Left ventricle myocardium inferior (tissue), 1 donor: ENCODE measurements around the gene PDE4B. TPM values are rescaled to one million over a fixed set of nuclear protein-coding genes. Genes with fewer than 3 reads are reported as not detected.
"Not testable (repeated sequence)": the region's sequence is repeated elsewhere in the genome, so short reads cannot be mapped to it uniquely, and the experiment has no call there.

Experiments used
- DNase-seq: peaks from one replicate; pipeline ENCODE4 v3.0.0-alpha.2; 2020
- H3K27ac ChIP-seq: fragments of 200-600 bp; replicated peaks from 2 replicates; pipeline ENCODE4 v1.8.0; 2021
- H3K27me3 ChIP-seq: fragments of 200-600 bp; 2 replicates; pipeline ENCODE4 v1.8.0; 2021; ENCODE audit warnings: low read depth
- H3K36me3 ChIP-seq: fragments of 200-600 bp; 2 replicates; pipeline ENCODE4 v1.8.0; 2021
- H3K4me1 ChIP-seq: fragments of 200-600 bp; 2 replicates; pipeline ENCODE4 v1.8.0; 2021
- H3K4me3 ChIP-seq: fragments of 200-600 bp; 2 replicates; pipeline ENCODE4 v1.8.0; 2021; ENCODE audit warnings: mild to moderate bottlenecking, moderate library complexity
- H3K9me3 ChIP-seq: fragments of 200-600 bp; replicated peaks from 2 replicates; pipeline ENCODE4 v1.8.0; 2021
- intact Hi-C: fragments of 100-400 bp; cut with micrococcal nuclease; formaldehyde crosslinking; loops from one replicate; pipeline ENCODE4 v1.11.0; 2022
- total RNA-seq: library from RNA; stranded (reverse); fragmentation: NEBNext Ultra II Directional; extraction: Animal tissue kit (Norgen Biotek cat#: 25700); gene quantifications from one replicate; pipeline ENCODE4 v1.2.1, GENCODE V29; 2021
- TF ChIP-seq, protein P1 (sequence below): fragments of 200-600 bp; IDR thresholded peaks from 2 replicates; pipeline ENCODE4 v1.8.0; 2021; ENCODE audit warnings: antibody characterized with exemption, mild to moderate bottlenecking, borderline replicate concordance
- donor health status: DM: no; HTN: yes; CAD: no; lungs with severe emphysema.

PDE4B gene
- total RNA-seq, 1 donor from 2014 or later = 3.5 TPM

DNA sequence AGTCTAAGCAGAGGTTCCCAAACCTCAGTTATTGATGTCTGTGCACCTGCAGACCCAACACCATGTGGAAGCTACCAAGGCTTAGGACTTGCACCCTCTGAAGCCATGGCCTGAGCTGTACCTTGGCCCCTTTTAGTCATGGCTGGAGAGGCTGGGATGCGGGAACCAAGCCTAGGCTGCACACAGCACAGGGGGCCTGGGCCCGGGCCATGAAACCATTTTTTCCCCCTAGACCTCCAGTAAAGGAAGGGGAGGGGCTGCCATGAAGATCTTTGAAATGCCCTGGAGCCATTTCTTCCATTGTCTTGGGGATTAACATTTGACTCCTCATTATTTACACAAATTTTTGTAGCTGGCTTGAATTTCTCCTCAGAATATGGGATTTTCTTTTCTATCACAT, 265.9 kb downstream of the PDE4B start:
- TF ChIP-seq, protein P1, sequence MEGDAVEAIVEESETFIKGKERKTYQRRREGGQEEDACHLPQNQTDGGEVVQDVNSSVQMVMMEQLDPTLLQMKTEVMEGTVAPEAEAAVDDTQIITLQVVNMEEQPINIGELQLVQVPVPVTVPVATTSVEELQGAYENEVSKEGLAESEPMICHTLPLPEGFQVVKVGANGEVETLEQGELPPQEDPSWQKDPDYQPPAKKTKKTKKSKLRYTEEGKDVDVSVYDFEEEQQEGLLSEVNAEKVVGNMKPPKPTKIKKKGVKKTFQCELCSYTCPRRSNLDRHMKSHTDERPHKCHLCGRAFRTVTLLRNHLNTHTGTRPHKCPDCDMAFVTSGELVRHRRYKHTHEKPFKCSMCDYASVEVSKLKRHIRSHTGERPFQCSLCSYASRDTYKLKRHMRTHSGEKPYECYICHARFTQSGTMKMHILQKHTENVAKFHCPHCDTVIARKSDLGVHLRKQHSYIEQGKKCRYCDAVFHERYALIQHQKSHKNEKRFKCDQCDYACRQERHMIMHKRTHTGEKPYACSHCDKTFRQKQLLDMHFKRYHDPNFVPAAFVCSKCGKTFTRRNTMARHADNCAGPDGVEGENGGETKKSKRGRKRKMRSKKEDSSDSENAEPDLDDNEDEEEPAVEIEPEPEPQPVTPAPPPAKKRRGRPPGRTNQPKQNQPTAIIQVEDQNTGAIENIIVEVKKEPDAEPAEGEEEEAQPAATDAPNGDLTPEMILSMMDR = no peak
- H3K9me3 ChIP-seq = no peaks in the 10 kb centered on the region
- no peaks in the 10 kb centered on the region for H3K4me1 ChIP-seq
- intact Hi-C loops = no loop called here
- H3K36me3 ChIP-seq = no peaks in the 10 kb centered on the region
- no peak for DNase-seq
- H3K4me3 ChIP-seq = no peak overlapping the region
- H3K27ac ChIP-seq = no peak overlapping the region
- H3K27me3 ChIP-seq = peaks cover 5% of the 10 kb centered on the region

DNA sequence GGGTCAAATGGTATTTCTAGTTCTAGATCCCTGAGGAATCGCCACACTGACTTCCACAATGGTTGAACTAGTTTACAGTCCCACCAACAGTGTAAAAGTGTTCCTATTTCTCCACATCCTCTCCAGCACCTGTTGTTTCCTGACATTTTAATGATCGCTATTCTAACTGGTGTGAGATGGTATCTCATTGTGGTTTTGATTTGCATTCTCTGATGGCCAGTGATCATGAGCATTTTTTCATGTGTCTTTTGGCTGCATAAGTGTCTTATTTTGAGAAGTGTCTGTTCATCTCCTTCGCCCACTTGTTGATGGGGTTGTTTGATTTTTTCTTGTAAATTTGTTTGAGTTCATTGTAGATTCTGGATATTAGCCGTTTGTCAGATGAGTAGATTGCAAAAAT, 274.5 kb downstream of the PDE4B start:
- H3K9me3 ChIP-seq, DNase-seq, intact Hi-C loops, H3K36me3 ChIP-seq, H3K27me3 ChIP-seq, H3K4me3 ChIP-seq, H3K27ac ChIP-seq, H3K4me1 ChIP-seq: not testable (repeated sequence)

DNA sequence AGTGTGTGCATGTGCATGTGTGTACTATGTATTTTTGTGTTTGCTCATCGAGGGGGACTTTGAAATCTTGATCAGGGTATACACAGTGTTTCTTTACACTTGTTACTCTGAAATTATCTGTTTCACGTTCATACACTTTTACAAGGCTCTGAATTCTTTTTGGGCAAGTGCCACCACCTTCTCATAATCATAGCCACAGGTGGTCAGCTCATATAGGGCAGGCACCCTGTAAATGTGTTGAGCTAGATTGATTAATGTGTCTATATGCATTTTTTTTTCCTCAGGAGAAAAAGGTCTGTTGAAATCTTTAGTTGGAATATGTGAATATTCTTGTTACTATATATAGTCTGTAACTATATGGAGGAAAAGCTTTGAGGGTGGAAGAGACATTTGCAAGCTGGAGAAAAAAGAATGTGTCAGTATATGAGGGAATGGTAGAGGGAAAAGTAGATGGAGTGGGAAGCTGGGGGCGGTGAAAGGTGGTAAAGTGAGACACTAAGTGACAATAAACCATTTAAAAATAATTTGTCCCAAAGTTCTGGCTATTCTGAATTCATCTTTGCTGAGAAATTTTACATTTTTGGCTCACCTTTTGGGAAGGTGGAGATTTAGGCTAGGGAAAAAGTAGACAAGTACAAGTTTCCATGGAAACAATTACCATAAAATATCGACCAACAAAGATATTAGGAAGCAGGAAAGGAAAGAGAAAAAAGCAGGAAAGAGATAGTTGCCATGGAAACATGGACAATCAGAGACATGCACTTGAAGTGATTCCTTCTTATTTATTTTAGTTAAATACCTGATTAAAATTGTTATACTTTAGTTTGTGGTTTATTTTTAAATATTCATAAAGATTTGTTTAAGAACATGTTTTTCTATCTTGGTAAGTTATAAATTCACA, 277.5 kb downstream of the PDE4B start:
- Histone ChIP-seq H3K4me1 (no peaks in the 10 kb centered on the region), H3K9me3 (no peaks in the 10 kb centered on the region), H3K27ac (no peak overlapping the region), H3K27me3 (no peaks in the 10 kb centered on the region), H3K36me3 (no peaks in the 10 kb centered on the region), H3K4me3 (no peak overlapping the region)
- intact Hi-C loops = no loop called here
- TF ChIP-seq, protein P1 = no peak
- DNase-seq = no peak

DNA sequence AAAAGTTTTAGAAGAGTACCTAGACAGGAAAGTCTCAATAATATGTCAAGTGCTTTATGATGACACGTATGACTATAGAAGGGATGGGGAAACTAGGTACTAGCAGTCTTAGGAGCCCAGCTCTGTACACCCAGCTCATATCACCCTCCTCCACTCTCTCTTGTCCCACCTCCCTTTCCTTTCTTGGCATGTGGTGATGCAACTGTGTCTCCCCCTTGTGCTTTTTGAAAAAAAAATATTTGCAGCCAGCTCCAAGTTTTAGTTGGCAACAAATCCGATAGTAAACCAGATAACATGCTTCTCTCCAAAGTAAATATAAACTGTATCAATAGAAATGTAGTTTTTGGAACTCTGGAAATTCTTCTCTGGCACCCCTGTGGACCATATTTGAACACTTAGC, 280.7 kb downstream of the PDE4B start:
- Histone ChIP-seq H3K27ac (no peak overlapping the region), H3K4me1 (no peaks in the 10 kb centered on the region), H3K9me3 (no peaks in the 10 kb centered on the region), H3K36me3 (no peaks in the 10 kb centered on the region), H3K27me3 (no peaks in the 10 kb centered on the region), H3K4me3 (no peak overlapping the region)
- intact Hi-C loops = no loop called here
- TF ChIP-seq, protein P1 = no peak
- DNase-seq = no peak

DNA sequence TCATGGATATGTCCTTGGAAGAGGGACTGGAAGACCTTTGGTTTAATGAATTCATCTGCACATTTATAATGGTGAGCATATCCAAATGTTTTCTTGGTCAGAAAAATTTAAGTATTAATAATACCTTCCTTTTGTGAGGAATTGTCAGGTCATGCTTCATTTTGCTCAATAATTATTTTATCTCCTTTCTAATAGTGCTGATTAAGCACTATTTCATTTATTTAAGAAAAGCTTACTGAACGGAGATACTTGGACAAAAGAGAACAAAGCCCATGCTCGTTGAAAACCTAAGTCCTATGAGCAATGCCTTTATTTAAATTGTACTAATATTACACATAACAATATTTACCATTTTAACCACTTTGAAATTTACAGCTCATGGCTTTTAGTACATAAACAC, 281.5 kb downstream of the PDE4B start:
- Histone ChIP-seq H3K27me3 (no peaks in the 10 kb centered on the region), H3K4me1 (no peaks in the 10 kb centered on the region), H3K27ac (no peak overlapping the region), H3K9me3 (no peaks in the 10 kb centered on the region), H3K36me3 (no peaks in the 10 kb centered on the region), H3K4me3 (no peak overlapping the region)
- intact Hi-C loops = no loop called here
- DNase-seq = no peak
- TF ChIP-seq, protein P1 = no peak

DNA sequence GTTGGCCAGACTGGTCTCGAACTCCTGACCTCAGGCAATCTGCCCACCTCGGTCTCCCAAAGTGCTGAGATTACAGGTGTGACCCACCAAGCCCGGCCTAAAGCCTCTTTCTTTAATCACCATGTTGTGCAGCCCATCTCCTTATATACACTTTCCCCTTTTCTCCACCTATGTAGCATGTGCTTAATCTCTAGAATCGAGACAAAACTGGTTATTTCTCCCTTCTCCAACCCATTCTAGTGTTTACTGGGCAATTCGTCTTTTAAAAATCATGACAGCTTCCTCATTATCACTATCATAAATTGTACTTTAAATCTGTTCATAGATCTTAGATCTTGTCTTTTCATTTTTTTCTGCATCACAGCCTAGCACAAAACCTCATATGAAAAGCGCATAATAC, 285.7 kb downstream of the PDE4B start:
- TF ChIP-seq, protein P1 = no peak
- Histone ChIP-seq H3K4me3 (no peak overlapping the region), H3K27ac (no peak overlapping the region), H3K27me3 (no peaks in the 10 kb centered on the region), H3K4me1 (no peaks in the 10 kb centered on the region), H3K9me3 (no peaks in the 10 kb centered on the region), H3K36me3 (no peaks in the 10 kb centered on the region)
- intact Hi-C loops = no loop called here
- no peak for DNase-seq
